PFSK-1 (cell line): ENCODE results near the gene MGMT.

Experiments used
- POLR2AphosphoS5 ChIP-seq: IDR thresholded peaks from 2 replicates; pipeline ENCODE4 v1.6.1; 2012; ENCODE audit warnings: low read depth, mild to moderate bottlenecking, control low read depth, low read length, moderate library complexity
- SIN3A ChIP-seq: IDR thresholded peaks from 2 replicates; pipeline ENCODE4 v1.6.1; 2012; ENCODE audit warnings: mild to moderate bottlenecking, low read length, moderate library complexity, borderline replicate concordance; ENCODE audit not compliant: insufficient read depth
- TAF1 ChIP-seq: IDR thresholded peaks from 2 replicates; pipeline ENCODE4 v1.6.1; 2012; ENCODE audit warnings: low read length, control low read depth, borderline replicate concordance; ENCODE audit not compliant: insufficient read depth
- TF ChIP-seq, protein P1 (sequence below), 2 experiments: IDR thresholded peaks; 2 replicates each; pipeline versions ENCODE4 v1.6.1 to v1.8.0; 2011 to 2012; ENCODE audit warnings: low read depth in 2 of 2, low read length in 2 of 2, control low read depth in 1 of 2, inconsistent platforms in 1 of 2, mild to moderate bottlenecking in 1 of 2, moderate library complexity in 1 of 2; ENCODE audit not compliant: insufficient read depth in 1 of 2

DNA sequence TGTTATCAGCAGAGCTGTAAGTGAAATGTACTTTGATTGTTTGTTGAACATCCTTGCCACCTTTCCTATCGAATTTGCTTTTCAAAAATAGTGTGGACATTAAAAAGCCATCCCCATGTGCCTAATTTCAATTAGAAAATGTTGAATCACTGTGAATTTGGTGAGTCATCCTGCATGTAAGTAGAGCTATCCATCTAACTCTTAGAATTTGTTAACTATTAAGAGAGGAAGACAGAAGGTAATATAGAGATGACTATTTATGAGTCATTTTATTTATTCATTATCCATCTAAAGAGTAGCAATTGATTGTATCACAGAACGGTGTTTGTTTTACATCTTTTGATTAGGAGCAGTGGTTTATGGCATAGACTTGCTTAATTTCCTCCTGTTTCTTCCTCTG lies 154.7 kb downstream of the MGMT start:
- TF ChIP-seq POLR2AphosphoS5 (no peak), SIN3A (no peak), TAF1 (no peak)
- TF ChIP-seq, protein P1, sequence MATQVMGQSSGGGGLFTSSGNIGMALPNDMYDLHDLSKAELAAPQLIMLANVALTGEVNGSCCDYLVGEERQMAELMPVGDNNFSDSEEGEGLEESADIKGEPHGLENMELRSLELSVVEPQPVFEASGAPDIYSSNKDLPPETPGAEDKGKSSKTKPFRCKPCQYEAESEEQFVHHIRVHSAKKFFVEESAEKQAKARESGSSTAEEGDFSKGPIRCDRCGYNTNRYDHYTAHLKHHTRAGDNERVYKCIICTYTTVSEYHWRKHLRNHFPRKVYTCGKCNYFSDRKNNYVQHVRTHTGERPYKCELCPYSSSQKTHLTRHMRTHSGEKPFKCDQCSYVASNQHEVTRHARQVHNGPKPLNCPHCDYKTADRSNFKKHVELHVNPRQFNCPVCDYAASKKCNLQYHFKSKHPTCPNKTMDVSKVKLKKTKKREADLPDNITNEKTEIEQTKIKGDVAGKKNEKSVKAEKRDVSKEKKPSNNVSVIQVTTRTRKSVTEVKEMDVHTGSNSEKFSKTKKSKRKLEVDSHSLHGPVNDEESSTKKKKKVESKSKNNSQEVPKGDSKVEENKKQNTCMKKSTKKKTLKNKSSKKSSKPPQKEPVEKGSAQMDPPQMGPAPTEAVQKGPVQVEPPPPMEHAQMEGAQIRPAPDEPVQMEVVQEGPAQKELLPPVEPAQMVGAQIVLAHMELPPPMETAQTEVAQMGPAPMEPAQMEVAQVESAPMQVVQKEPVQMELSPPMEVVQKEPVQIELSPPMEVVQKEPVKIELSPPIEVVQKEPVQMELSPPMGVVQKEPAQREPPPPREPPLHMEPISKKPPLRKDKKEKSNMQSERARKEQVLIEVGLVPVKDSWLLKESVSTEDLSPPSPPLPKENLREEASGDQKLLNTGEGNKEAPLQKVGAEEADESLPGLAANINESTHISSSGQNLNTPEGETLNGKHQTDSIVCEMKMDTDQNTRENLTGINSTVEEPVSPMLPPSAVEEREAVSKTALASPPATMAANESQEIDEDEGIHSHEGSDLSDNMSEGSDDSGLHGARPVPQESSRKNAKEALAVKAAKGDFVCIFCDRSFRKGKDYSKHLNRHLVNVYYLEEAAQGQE (IDR thresholded peaks at IDR 0.05; ENCODE audit: insufficient read depth in 1 of 2, low read depth in 2 of 2, low read length in 2 of 2): no peak
